AG10803 (cell line): ENCODE results near the gene SPNS1.

Experiments
- DNase-seq: peaks from one replicate; pipeline ENCODE4 v3.0.0; 2010; ENCODE audit warnings: low read depth
- H3K4me3 ChIP-seq: 2 replicates; pipeline ENCODE4 v1.5.1; 2011; ENCODE audit warnings: mild to moderate bottlenecking, low read length, control low read depth
- TF ChIP-seq, protein P1 (sequence below): conservative IDR thresholded peaks from 2 replicates; pipeline ENCODE4 v1.5.1; 2011; ENCODE audit warnings: mild to moderate bottlenecking, low read length, control low read depth, inconsistent platforms

Gene SPNS1

DNA sequence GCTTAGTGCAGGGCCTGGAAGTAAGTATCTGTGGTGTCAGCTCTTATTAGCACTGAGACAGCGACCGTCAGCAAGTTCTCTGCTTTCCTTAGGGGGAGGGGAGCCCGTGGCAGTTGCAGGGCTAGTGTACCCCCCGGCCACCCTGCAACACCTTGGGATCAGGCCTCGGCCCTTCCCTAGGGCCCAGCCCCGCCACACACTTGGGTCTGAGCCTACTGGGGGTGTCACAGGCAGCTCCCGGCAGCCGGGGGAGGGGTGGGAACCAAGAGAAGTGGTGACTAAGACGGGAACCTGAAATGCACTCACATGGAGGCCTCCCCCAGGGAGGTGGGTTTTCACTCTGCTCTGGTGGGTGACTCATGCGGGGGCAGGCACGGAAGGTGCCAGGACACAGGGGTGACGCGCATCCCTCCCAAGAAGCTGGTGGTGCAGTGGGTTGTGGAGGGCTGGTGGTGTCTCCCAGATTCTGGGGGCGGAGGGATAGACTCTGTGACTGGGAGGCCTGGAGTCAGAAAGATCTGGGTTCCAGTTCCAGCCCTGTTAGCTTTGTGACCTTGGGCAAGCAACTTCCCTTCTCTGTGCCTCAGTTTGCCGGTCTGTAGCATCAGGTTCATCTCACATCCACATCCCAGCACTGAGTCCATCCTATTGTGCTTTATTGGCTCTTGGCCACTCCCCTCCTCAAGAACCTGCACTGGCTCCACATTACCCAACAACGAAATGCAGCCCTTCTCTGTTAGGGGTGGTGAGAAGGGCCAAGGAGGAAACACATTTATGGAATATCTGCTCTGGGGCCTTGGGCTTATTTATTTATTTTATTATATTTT lies 54.8 kb downstream of the SPNS1 start:
- no peak overlapping the region for H3K4me3 ChIP-seq
- TF ChIP-seq, protein P1, sequence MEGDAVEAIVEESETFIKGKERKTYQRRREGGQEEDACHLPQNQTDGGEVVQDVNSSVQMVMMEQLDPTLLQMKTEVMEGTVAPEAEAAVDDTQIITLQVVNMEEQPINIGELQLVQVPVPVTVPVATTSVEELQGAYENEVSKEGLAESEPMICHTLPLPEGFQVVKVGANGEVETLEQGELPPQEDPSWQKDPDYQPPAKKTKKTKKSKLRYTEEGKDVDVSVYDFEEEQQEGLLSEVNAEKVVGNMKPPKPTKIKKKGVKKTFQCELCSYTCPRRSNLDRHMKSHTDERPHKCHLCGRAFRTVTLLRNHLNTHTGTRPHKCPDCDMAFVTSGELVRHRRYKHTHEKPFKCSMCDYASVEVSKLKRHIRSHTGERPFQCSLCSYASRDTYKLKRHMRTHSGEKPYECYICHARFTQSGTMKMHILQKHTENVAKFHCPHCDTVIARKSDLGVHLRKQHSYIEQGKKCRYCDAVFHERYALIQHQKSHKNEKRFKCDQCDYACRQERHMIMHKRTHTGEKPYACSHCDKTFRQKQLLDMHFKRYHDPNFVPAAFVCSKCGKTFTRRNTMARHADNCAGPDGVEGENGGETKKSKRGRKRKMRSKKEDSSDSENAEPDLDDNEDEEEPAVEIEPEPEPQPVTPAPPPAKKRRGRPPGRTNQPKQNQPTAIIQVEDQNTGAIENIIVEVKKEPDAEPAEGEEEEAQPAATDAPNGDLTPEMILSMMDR: no peak
- peak; percentile 82 for DNase-seq

DNA sequence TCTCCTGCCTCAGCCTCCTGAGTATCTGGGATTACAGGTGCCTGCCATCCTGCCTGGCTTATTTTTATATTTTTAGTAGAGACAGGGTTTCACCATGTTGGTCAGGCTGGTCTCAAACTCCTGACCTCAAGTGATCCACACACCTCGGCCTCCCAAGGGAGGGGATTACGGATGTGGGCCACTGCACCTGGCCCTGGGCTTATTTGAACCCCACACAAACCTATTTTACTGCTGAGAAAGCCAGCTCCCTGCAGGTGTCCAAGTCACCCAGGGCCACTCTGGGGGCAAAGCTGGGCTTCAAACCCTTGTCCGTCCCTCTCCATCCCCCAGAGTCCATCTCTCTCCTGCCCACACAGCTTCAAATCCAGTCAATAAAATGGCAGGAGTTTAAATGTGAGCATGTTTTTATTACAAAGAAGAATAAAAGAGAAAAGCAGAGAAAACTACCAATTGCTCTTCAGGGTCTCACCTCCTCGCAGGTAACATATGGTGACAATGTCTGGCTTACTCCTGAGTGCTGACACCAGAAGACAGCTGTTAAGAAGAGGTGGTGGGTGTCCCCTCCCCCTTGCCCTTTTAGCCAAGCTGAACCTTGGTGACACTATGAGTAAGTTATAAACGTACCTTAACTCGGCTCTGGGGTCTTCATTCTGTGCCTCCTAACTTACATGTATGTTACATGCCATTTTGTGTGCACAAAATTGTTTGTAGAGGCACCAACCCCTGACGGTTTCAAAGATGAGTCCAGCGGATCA lies 55.7 kb downstream of the SPNS1 start:
- TF ChIP-seq, protein P1: no peak
- no peak overlapping the region for H3K4me3 ChIP-seq
- no peak for DNase-seq
